Activated naive CD4-positive, alpha-beta T cell treated with Interleukin-2 at 50 U/mL for 16 hours (primary cell): ENCODE measurements around the gene ACVR1C.

Experiments used
- DNase-seq: peaks from one replicate; pipeline ENCODE4 v3.0.0-alpha.2; 2020

ACVR1C gene

GRCh38 chr2:157492189-157492773 lies 136.4 kb downstream of the ACVR1C start:
- peak; percentile 70 for DNase-seq

- DNase-seq: no peak
Observed at GRCh38 chr2:157489983-157490382, 138.7 kb downstream of the ACVR1C start.

- no peak for DNase-seq
Observed at GRCh38 chr2:157488877-157489276, 139.8 kb downstream of the ACVR1C start.

GRCh38 chr2:157487747-157488146 lies 140.9 kb downstream of the ACVR1C start:
- DNase-seq: no peak

- DNase-seq: no peak
Observed at GRCh38 chr2:157487271-157487610, 141.4 kb downstream of the ACVR1C start.

- no peak for DNase-seq
Observed at GRCh38 chr2:157486596-157487270, 141.9 kb downstream of the ACVR1C start.

GRCh38 chr2:157480182-157480961 lies 148.3 kb downstream of the ACVR1C start:
- peak; percentile 47 for DNase-seq

GRCh38 chr2:157479081-157480027 lies 149.3 kb downstream of the ACVR1C start:
- no peak for DNase-seq

GRCh38 chr2:157477919-157478318 lies 150.7 kb downstream of the ACVR1C start:
- no peak for DNase-seq

GRCh38 chr2:157476953-157477709 lies 151.5 kb downstream of the ACVR1C start:
- DNase-seq: no peak
